NCI-H1694 treated with DMSO at 0.1 percent for 48 hours (cell line): ENCODE data around the gene ZDHHC7.

Experiments used
- DNase-seq: peaks from one replicate; lab custom pipeline; 2025; lab: John Stamatoyannopoulos, UW

ZDHHC7 gene

GRCh38 chr16:85018529-85019236 is 7.3 kb upstream of the ZDHHC7 start:
- no peak for DNase-seq

DNA sequence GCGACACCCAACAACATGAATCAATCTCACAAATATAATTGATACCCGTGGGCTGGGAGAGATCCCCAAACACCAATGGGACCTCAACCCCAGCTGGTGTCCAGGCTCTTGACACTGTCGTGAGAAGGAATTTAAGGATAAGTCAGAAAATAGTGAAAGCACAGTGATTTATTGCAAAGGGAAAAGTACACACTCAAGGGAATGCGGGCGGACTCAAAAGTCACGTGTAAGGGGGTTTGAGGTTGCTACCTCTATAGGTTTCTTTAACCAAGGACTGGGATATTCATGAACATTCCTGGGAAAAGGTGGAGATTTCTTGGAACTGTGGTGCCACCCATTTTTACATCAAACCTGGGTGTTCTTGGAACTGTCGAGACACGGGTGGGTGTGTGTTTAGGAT is 6.3 kb upstream of the ZDHHC7 start:
- DNase-seq = no peak

GRCh38 chr16:85017151-85017550 is 5.8 kb upstream of the ZDHHC7 start:
- no peak for DNase-seq

DNA sequence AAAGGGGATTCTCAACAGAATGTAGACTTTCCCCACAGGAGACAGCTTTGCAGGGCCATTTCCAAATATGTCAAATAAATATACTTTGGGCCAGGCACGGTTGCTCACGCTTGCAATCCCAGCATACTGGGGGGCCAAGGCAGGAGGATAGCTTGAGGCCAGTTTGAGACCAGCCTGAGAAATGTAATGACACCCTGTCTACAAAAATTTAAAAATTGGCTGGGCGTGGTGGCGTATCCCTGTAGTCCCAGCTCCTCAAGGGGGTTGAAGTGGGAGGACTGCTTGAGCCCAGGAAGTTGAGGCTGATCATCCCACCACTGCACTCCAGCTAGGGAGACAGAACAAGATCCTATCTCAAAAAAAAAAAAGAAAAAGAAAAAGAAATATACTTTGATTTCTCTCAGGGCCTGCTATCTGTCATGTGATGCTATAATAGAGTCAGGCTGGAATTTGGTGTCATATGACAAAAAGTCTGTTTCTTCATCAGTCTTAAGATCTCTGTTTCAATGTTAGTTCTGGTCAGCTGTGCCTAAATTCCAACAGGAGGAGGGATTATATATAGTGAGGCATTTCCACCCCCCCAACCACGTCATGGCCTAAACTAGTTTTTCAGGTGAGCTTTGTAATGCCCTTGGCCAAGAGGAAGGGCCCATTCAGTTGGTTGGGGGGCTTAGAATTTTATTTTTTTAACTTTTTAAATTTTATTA is 4.3 kb upstream of the ZDHHC7 start:
- no peak for DNase-seq

GRCh38 chr16:85014311-85014710 is 3.0 kb upstream of the ZDHHC7 start:
- DNase-seq = no peak

GRCh38 chr16:85011846-85012284 is 530 bp upstream of the ZDHHC7 start:
- DNase-seq = no peak

DNA sequence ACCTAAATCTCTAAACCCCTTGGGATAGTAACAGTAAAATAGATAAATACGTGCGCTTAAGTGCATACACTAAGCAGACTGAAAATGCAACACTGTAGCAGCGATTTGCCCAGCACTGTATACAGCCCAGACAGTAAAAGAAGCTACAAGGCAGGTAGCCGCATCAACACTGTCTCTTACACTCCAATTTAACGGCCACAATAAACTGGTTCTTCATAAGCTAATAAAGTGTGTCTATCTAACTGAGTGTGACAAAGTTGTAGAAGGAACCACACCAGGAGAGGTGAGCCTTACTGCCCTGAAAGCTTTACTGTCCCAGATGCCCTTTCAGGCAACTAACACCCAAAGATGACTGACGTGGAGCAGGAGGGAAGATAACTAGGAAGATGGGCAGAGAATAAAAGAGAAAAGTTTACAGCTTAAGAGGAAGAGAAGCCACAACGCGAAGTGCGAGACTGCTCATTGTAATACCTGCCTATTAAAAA is 847 bp downstream of the ZDHHC7 start:
- no peak for DNase-seq

DNA sequence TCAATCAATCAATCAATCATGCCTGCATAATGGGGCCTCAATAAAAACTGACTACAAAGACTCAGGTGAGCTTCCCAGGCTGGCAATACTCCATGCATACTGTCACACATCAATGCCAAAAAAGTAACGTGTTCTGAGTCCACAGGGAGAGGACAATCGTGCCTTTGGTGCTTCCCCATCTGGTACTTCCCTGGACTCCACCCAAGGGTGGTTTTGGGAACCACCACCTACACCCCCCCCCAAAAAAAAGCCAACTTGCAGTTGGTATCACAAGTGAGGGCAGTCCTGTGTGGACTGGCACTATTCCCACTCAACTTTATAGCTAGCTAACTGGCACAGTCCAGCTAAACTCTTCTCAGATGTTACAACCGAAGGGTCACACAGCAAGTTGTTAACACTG is 3.1 kb downstream of the ZDHHC7 start:
- no peak for DNase-seq

GRCh38 chr16:85007496-85008214 is 3.7 kb downstream of the ZDHHC7 start:
- DNase-seq = no peak

DNA sequence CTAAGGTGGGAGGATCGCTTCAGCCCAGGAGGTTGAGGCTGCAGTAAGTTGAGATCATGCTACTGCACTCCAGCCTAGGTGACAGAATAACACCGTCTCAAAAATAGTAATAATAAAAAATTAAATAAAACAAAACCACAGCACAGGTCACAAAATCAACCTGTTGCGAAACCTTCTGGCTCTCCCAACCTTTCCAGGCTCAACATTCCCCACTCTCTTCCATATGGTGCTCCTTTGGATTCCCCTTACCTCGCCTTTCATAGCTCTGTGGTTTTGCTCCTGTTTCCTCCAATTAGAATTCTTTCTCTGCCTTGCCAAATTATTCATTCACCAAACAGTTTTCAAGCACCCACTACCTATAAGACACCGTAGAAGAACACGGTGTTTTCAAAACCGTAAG is 4.7 kb downstream of the ZDHHC7 start:
- no peak for DNase-seq

GRCh38 chr16:85005285-85006069 is 5.9 kb downstream of the ZDHHC7 start:
- DNase-seq = no peak

- DNase-seq = no peak
These were observed 6.6 kb downstream of the ZDHHC7 start for GRCh38 chr16:85004587-85005205.

DNA sequence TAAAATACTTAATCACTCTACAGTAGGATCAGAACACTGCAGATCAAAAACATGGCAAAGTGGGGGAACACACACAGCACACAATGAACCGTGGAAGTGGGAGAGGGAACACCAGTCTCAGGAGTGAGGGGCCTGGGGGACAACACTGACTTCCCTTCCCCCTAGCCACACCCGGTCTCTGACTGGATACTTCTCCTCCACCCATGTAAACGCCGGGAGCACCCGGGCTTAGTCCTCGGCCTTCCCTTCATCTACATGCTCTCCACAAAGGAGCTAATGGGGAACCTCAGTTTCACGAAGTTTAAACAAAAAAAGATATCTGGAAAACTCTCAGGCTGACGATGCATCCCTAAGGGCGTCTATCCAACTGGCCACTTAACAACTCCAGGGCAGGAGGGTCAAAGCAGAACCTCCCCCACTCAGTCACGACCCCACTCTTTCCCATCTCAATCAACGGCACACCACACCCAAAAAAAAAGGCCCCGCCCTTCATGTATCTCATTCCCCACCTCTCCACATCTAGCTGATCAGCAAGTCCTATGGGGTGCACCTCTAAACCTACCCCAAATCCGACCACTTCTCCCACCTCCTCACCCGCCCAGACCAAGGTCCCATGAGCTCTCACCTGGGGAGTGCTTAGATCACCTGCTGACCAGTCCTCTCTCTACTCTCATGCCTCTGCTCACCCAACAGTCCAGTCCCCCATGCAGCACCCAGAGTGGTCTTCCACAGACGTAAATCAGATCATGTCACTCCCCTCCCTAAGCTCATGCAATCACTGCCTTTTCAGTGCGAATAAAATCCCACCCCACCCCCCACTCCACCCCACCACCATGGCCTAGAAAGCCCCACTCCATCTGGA is 7.4 kb downstream of the ZDHHC7 start:
- no peak for DNase-seq

DNA sequence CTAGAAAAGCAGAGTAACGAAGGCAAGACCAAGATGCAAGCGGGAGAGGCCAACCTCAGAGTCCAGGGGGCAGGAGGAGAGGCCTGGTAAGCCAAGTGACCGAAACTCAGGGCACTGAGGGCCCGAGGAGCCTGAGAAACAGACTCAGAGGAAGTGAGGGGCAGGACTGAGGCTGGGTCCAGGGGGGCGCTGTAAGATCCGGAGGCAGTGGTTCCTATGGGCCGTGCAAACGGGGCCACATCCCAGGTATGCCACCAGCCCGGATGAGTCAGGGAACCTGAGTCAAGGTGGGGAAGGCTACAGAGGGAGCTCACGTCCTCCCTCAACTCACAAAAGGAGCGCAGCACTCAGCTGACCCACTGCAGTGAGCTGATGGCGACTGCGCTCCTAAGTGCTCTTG is 8.3 kb downstream of the ZDHHC7 start:
- DNase-seq = no peak

GRCh38 chr16:85002608-85003007 is 8.7 kb downstream of the ZDHHC7 start:
- no peak for DNase-seq

DNA sequence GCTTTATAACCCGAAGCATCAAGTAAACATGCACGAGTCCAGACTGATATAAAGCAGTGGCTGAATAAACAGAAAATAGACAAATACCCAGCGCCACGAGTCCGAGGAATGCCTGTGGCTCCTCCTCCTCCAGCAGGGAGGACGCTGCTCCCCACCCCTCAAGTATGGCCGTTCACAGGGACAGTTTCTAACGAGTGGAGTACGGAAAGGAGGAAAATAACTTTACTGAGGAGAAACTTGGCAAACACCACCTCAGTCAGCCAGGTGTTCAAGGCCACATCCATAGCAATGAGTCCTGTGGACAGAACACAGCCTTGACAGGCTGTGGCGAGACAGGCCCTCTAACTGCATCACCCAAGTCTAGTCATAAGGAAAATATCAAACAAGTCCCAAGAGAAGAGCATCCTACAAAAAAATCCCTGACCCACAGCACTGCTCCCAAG is 9.2 kb downstream of the ZDHHC7 start:
- no peak for DNase-seq

DNA sequence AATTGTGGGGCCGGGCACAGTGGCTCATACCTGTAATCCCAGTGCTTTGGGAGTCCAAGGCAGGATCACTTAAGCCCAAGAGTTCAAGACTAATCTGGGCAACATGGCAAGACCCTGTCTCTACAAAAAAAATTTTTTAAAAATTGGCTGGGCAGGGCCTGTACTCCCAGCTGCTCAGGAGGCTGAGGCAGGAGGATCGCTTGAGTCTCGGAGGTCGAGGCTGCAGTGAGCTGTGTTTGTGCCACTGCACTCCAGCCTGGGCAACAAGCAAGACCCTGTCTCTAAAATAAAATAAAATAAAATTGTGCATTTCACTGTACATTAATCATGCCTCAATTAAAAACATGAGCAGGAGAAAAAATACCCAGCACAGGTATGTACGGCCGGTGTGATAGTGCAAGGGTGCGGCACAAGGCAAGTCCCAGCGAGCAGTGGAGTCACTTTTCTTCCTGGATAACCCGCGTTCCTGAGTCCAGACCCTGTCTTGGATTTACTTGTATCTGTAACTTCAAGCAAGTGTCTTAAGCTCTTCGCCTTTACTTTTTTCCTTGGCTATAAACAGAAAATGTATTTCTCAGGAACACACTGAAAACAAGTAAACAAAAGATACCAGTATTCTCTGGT is 11.4 kb downstream of the ZDHHC7 start:
- DNase-seq = no peak

DNA sequence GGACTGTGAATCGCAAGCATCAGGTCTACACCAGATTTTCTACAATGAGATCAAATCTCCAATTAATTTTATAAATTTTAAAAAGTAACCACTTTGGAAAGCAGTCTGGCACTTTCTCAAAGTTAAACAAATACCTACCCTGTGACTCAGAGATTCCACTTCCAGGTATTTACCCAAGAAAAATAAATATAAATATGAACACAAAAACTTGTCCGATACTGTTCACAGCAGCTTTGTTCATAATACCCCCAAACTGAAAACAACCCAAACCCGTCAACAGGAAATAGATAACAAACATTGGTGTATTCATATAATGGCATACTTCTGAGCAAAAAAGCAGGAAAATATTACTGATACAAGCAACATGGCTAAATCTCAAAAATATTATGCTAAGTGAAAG is 12.1 kb downstream of the ZDHHC7 start:
- no peak for DNase-seq

DNA sequence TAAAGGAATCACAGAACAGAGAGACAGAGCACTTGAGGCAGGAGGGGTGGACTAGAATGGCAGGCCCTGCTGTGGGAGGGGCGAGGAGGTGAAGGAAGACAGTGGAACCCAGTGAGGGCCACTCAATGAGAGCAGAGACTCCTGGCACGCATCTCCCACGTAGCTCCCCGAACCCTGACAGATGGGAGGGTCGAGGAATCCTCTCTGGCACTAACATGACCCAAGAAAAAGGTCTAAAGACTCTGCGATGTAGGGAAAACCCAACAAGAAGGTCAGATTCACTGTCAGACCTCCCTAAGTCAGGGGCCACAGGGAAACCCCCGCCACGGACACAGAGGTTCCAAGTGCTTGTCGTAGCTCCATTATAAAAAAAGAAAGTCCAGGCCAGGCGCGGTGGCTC is 15.0 kb downstream of the ZDHHC7 start:
- no peak for DNase-seq

- DNase-seq = no peak
These were observed 15.7 kb downstream of the ZDHHC7 start for GRCh38 chr16:84995663-84996062.
